ENCODE measurements around the gene KCNJ4.

The KCNJ4 gene

DNA sequence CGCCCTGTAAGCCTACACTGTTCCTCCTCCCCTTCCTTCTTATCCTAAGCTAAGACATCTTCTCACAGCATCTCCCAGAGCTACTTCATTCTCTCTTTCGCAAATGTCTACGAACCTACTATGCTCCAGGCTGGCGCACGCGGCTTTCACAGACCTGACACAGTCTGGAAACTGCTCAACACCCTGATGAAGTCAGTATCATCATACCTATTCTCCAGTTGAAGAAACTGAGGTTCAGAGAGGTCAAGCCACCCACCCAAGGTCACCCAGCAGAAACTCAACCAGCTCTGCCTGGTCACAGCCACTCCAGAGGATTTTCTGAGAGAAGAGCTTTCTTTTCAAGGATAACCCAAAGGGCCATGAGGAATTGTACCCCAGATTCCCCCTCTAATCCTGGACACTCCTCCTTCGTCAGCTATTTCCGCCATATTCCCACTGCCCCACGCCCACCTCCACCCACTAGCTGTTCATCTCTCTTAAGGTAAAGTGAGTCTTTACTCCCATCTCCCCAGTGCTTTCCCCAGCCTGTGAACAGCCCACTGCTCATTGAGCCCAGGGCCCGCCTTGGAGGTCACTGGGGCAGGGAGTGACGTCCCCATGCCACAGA lies 1.8 kb downstream of the KCNJ4 start:
- DNase-seq (ENCODE audit: low read depth in 2 of 2) = no peak

DNA sequence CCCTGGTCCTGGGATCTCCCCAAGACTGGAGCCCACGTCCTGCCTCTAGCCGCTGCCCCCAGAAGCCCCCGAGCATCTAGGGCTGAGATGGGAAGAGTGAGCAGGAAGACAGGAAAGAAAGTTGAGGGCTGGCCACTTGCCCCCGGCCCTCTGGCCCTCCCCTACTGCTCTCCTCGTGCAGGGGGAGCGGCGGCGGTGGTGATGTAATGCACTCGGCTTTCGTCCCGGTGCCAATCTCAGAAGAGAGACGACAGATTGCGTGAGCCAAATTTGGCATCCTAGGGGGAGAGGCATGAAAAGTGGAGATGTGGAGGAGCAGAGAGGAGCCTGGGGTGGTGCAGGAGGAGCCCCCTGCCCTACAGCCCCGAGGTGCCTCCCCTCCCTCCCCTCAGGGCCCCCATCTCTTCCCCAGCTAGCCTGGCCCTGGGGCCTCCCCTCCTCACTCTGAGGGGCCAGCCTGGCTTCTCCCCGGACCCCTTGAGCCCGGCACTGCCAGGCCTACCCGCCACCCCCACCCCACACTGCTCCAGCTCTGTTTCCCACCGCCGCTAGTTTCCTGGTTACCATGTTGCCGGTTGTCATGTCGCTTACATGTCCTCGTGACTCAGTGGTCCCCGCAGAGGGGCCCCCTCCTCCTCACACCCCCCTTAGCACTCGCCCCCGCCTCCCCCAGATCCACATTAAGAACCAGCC lies 2.5 kb downstream of the KCNJ4 start:
- no peak for DNase-seq (ENCODE audit: low read depth in 2 of 2)

DNA sequence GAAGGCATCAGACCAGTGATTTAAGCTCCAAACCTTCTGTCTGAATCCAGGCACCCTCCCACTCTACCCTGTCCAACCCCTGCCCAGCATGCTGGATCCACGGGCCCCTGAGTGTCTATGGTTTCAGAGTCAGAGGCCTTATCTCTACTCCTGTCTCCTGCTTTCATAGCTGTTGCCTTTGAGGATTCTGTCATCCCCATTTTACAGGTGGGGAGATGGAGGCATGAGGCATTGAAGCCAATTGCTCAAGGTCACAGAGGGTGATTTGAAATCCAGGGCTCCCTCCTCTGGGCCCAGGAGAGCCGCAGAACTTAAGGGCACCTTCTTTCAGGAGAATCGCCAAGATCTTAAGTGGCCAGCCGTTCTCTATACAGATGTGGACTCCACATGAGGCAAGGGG lies 3.1 kb downstream of the KCNJ4 start:
- no peak for DNase-seq (ENCODE audit: low read depth in 2 of 2)

DNA sequence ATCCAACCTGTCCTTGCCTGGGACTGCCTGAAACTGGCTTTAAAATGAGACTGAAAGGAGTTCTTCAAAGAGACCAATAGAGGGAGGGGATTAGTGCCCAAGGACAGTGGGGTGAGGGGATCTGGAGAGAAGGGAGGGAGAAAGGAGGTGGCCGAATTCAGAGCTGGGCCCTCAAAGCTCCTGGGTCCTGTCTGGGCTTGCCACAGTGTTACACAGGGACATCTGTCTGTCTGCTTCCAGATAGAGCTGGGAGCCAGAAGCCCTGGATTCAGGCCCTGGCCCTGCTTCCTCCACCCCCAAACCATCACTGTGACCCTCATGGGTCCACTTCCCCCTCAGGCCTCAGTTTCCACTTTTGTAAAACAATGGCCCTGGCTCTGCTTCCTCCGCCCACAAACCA lies 3.6 kb downstream of the KCNJ4 start:
- no peak for DNase-seq (ENCODE audit: low read depth in 2 of 2)

DNA sequence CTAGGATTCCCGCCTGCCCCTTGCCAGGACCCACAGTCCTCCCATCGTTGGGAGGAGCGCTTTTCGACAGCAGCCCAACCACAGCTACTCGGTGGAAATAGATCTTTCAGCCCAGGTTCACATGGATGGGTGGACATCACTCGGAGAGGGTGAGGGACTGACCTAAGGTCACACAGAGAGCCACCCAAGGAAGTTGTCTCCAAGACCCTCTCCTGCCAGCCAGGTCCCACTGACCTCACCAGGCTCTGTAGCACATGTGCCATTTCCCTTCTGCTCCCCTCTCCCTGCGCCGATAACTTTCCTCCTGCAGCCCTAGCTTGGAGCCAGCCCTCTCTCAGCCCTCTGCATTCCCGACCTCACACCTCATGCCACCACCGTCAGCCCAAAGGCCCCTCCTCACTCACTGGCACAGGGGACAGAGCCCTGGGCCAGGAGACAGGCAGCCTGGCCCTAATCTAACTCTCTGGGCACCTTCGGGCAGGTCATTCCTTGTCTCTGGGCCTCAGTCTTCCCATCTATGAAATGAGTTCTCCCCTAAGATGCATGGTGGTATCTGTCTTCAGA lies 4.7 kb downstream of the KCNJ4 start:
- DNase-seq (ENCODE audit: low read depth in 2 of 2) = no peak

DNA sequence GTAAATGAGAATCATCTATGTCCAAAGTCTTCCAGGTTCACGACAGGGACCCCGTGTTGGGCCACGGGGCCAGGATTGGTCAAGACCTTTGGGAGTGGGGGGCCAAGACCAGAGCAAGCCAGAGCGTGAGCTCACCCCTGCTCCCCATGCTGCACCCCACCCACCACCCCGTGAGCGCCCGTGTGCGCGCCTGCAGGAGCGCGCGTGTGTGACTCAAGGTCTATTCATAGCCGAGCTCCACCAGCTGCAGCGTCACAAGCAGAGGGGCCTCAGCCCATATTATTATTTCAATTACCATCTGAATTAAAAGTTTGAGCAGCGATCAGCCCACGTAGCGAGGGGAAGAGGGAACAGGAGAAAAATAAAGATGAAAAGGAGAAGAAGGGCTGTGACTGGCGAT lies 5.2 kb downstream of the KCNJ4 start:
- DNase-seq (ENCODE audit: low read depth in 2 of 2) = no peak

DNA sequence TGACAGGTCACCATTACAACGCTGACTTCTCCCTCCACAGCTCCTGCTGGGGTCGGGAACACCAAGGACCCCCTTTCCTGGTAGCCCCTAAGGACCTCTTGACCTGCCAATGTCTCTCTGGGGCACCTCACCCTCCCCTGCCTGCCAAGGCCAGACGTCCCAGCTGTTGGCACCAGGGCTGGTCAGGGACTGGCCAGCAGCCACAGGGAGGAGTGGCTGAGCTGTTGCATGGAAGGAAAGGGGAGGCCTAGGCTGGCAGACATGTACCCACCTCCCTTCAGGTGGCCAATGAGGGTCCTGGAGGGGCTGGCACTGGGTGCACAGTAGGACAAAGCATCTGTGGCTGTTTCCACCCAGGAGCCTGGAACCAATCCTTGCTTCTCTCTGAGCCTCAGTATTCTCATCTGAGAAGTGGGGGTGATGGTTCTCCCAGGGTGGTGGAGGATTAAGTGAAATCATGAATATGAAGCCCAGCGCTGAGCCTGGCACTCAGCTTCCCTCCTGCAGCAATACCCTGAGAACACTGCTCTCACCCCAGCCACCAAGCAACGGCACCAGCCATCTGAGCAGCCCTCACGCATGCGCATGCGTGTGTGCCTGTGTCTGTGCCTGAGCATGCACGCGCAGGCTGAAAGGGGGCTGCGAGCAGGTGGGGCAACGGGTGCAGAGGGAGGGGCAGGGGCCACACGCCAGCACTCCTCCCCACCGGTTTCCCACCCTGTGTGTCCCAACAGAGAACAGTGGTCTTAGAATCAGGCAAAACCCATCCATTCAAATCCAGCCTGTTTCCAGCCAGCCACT lies 5.9 kb downstream of the KCNJ4 start:
- no peak for DNase-seq (ENCODE audit: low read depth in 2 of 2)

DNA sequence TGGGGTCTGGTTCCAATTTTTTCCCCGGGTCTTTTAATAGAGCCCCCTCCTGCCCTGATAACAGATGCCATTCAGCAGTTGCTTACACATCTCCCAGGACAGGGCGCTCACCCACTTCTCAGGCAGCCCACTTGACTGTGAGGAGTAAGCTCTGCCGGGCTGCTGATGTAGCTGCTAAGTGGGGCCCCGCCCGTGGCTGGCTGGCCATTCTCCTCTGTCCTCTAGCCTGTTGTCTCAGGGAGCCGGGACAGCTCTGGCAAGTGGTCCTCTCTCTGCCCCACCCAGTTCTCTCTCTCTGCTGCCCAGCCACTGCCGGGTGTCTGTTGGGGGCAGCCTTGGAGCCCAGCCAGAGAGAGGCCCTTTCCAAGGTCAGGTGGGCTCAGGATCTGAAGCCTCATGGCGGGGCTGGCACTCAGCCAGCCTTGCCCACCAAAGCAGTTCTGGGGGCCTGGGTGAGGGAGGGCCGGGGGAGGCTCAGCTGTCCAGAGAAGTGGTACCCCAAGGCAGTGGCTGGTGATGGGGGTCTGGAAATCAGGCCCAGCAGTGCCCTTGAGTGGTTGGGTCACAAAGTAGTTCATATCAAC lies 8.9 kb downstream of the KCNJ4 start:
- DNase-seq (ENCODE audit: low read depth in 2 of 2) = no peak

DNA sequence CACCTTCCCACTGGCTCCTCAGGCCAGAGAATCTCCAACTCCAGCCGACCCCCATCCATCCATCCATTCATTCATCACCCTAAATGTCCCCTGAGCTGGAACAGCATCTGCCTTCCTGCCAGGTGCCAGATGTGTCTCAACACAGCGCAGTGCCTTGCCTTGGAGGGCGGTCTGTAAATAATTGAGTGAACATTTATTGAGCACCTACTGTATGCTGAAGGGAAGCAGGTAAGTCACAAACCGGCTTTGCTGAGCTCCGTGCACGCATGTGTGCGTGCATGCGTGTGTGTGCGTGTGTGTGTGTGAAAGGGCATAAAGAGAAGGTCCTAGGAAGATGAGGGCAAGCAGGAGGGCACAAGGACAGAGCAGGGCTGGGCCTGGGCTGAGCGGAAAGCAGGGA lies 10.2 kb downstream of the KCNJ4 start:
- no peak for DNase-seq (ENCODE audit: low read depth in 2 of 2)

DNA sequence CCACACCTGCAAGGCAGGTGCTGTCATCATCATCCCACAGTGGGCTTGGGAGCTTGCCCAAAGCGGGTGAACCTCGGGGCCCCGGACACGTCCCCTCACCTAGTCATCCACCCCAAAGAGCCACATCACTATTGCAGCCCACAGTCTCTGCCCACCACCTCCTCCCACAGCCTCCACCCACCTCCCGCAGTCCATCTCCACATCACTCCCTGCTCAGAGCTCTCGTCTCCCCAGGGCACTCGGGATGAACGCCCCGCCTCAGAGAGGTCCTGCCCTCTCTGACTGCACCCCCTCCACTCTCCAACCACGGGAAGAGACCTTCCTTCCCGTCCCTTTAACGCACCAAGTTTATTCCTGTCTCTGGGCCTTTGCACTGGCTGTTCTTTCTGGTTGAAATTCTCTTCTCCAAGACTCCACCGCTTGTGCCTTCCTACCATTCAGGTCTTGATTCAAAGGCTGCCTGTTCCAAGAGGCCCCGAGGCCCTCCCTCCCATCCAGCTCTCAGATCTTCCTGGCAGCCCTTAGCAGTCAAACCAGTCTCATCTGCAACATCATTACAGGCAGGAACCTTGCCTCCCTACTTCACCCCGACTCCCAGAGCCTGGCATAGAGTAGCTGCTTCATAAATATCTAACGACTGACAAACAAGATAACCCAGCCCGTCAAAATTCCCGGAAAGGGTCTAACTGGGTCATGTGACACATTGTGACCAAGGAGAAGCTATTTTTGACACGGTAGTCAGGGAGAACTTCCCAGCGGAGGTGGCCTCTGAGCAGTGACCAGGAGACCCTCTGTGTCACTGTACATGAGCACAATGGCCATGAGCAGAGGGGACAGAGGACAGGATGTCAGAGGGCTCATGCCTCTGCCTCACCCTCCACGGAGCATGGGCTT lies 11.1 kb downstream of the KCNJ4 start:
- DNase-seq (ENCODE audit: low read depth in 2 of 2) = no peak

DNA sequence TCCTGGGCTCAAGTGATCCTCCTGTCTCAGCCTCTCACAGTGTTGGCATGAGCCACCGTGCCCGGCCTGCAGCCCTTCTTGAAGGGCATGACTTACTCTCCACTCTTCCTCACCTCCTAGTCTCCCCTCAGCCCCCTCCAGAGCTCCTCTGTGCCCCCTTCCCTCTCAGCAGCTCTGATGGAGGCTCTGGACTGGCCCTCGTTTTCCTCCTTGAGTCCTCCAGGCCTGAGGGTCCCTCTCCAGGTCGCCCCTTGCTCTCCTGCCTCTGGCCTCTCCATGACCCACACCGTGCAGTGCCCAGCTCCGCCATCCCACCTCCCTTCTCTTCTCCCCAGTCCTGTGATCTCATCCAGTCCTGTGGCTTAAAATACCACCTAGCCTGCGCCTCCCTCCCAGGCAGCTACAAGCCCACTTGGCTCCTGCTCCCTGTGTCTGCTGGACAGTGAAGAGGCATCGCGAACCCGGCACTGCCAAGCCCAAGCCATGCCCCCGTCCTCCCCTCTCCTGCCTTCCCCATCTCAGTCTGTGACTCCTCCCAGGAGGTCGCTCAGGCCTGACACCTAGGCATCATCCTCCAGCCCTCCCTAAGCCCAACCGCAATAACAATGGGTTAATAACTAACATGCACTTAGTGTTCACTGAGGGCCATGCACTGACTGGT lies 11.9 kb downstream of the KCNJ4 start:
- no peak for DNase-seq (ENCODE audit: low read depth in 2 of 2)

DNA sequence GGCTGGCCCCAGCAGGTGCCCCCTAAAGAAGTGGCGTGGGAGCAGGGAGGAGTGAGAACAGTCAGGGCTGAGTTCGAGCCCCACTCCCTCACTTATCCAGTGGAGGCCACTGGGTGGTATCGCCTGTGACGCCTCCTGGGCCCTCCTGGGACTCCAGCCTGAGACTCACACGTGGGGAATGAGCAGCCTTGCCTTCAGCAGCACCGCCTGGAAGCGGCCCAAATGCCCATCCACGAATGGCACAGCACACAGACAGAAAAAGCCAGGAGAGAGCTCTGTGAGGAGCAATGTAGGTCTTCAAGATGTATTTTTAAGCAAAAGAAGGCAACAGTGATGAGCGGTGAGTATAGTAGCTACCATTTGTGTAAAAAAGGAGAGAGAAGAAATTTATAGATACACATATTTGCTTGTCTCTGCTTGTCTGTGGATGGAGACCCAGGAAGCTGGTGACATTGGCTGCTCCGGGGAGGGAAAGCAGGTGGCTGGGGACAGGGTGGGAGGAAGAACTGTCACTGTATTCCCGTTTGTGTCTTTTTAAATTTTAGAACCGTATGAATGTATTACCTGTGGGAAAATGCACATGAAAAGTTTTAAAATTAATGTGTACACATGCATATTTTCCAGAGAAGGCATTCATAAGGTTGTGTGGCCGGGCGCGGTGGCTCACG lies 13.2 kb downstream of the KCNJ4 start:
- no peak for DNase-seq (ENCODE audit: low read depth in 2 of 2)

DNA sequence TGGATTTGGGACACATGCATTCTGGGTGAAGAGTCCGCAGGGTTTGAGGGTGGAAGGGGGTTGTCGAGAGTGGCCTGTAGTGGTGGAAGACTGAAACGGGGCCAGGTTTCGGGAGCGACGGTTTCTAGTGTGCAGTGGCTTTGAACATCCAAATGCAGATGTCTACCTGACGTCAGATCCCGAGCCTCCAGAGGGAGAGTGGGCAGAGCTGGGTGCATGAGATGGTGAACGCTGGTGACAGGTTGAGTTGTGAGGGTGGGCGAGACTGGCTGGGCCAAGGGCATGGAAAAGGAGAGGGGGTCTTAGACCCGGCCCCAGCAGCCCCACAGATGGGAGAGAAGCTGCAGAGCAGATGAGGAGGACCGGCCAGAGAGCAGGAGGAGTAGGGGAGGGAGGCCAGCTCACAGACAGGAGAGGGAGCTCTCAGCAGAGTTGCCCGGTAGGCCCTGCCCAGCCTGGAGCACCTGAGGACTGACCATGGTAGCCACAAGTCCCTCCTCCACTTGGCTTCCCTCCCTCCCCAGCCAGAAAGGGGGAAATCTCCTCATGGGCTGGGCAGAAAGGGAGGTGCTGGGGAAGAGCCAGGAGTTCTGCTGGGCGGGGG lies 14.2 kb downstream of the KCNJ4 start:
- DNase-seq (ENCODE audit: low read depth in 2 of 2) = no peak

DNA sequence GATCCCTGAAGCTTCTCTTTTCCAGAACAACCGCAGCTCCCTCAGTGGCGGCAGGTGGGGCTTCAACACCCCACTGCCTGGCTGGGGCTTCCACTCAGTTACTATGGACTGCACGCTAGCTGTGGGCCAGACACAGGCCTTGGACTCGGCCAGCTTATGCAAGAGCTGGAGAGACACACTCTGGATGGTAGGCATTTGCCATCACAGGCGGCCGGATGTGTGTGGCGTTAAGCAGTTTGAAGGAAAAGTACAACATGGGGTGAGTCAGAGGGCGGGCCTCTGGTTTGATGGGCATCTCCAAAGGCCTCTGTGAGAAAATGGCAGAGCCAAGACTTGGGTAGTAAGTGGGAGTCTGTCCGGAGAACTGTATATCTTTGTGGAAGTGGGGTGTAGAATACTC lies 17.6 kb downstream of the KCNJ4 start:
- no peak for DNase-seq (ENCODE audit: low read depth in 2 of 2)

DNA sequence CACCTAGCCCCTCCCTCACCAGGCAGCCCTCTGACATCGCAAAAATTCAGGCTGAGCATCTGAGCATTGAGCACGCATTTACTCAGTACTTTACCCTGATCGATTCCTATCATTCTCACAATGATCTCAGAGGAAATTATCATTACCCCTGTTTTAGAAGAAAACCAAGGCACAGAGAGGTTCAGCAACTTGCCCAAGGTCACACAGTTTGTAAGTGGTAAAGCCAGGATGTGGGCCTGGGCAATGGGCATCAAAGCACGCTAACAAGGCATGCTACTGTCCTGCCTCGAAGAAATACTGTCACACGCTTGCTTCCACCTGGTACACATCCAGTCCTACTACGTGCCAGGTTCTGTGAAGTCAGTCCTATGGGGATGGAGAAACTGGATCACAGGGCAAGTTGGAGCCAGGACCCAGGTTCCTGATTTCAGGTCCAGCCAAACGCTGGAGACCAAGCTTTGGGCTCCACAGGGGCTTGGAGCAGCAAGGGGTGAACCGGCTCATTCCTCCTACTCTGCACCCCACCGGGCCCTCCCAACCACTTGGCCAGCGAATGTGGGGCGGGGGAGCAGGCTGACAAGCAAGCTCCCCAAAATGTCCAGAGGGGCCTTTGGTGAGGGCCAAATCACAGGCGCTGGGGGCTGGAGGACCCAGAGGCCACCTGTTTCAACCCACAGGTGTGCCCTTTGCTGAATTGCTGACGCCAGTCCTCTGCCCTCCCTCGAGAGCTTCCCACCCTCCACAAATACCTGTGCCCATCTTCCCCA lies 18.2 kb downstream of the KCNJ4 start:
- DNase-seq (ENCODE audit: low read depth in 2 of 2) = no peak

DNA sequence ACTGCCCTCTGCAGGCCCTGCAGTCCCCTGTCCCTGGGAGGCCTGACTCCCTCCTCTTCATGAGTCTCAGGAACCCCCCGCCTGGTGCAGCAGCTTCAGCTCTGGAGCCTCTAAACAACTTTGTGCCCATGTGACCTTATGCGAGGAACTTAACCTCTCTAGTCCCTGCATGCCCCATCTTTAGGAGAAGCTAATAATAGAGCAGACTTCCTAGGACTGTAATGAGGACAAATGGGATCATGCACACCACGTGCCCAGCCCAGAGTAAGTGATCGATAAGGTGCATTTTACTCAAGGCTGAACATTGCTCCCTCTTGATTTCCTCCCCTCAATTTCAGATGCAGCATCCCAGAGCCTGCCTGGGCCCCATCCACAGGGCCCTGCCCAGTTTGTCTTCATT lies 19.0 kb downstream of the KCNJ4 start:
- DNase-seq (ENCODE audit: low read depth in 2 of 2) = no peak

DNA sequence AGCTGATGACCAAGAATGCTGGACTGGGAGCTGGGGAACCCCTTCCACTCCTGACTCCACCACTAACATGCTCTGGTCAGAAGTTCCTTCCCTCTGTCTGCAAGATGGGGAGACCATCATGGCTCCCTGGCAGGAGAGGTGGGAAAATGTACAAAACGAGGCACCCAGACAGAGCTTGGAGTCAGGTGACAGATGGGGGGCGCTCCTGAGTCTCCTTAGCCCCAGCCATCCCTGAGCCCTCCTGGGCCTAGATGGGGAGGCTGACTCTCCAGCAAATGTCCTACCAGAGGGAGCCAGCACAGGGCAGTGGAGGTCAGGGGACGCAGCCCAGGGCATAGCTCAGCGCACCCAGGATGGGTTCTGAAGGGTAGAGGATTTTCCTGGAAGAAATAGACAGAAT lies 20.0 kb downstream of the KCNJ4 start:
- no peak for DNase-seq (ENCODE audit: low read depth in 2 of 2)

DNA sequence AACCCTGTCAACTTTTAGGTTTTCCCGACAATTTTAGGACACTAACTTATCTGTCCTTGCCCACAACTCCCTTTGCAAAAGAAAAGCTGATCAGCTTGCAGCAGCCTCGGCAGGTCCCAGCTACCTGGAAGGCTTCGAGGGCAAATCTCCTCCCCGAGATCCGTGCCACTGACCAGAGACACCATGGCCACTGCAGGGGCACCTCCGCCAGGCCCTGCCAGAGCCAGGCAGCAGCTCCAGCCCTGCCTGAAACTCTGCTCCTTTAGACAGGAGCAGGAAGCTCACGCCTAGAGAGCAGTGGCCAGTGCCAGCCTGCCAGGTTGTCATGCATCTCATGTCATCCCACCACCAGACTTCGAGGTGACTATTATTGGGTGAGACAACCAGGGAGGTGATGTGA lies 21.1 kb downstream of the KCNJ4 start:
- no peak for DNase-seq (ENCODE audit: low read depth in 2 of 2)

DNA sequence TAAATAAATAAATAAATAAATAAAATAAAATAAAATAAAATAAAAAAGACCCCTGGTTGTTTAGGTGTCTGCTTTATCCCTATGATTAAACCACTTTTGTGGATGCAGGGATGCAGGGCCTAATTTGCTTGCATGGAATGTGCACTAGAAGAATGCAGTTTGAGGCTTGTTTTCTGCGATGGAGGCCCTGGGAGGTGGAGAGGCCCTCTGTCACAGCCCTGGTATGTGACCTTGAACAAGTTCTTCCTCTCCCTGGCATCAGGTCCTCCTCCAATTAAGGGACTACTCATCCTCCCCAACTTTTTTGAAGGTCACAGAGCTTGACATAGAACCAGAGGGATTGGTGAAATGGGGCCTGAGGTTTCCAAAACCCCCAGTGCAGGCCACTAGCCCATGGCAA lies 22.7 kb downstream of the KCNJ4 start:
- no peak for DNase-seq (ENCODE audit: low read depth in 2 of 2)
